Astrocyte (in vitro differentiated cells and primary cell): Measurements from ENCODE around the gene PHKA2. TPM values are rescaled to one million over a fixed set of nuclear protein-coding genes. Genes with fewer than 3 reads are reported as not detected.

Experiments used
- DNase-seq: peaks from one replicate; pipeline ENCODE4 v3.0.0-alpha.2; 2010; ENCODE audit warnings: low read depth
- FAIRE-seq: peaks from 2 replicates; lab custom pipeline; 2011; peaks lifted over from hg19 to GRCh38; lab: Jason Lieb, UNC
- H2AFZ ChIP-seq: 2 replicates; pipeline ENCODE4 v1.6.0; 2012; ENCODE audit warnings: low read depth, low read length, inconsistent platforms
- H3K27ac ChIP-seq: 2 replicates; pipeline ENCODE4 v1.5.1; 2011; ENCODE audit warnings: low read depth, low read length, inconsistent platforms
- H3K27me3 ChIP-seq: 2 replicates; pipeline ENCODE4 v1.6.0; 2011; ENCODE audit warnings: low read length, inconsistent platforms; ENCODE audit not compliant: insufficient read depth
- H3K36me3 ChIP-seq: 2 replicates; pipeline ENCODE4 v1.5.1; 2011; ENCODE audit warnings: low read length, inconsistent platforms; ENCODE audit not compliant: insufficient read depth
- H3K4me1 ChIP-seq: 2 replicates; pipeline ENCODE4 v1.5.1; 2011; ENCODE audit warnings: low read length, inconsistent platforms; ENCODE audit not compliant: insufficient read depth
- H3K4me2 ChIP-seq: 2 replicates; pipeline ENCODE4 v1.6.0; 2012; ENCODE audit warnings: low read length, inconsistent platforms
- H3K4me3 ChIP-seq: 2 replicates; pipeline ENCODE4 v1.5.1; 2011; ENCODE audit warnings: low read depth, mild to moderate bottlenecking, low read length, inconsistent platforms; ENCODE audit not compliant: insufficient read depth
- H3K79me2 ChIP-seq: 2 replicates; pipeline ENCODE4 v1.6.0; 2012; ENCODE audit warnings: mild to moderate bottlenecking, low read length, inconsistent platforms; ENCODE audit not compliant: insufficient read depth
- H3K9ac ChIP-seq: 2 replicates; pipeline ENCODE4 v1.6.0; 2012; ENCODE audit warnings: mild to moderate bottlenecking, low read length, inconsistent platforms
- H3K9me3 ChIP-seq: 2 replicates; pipeline ENCODE4 v1.5.1; 2012; ENCODE audit warnings: low read depth, mild to moderate bottlenecking, low read length, inconsistent platforms; ENCODE audit not compliant: insufficient read depth
- H4K20me1 ChIP-seq: 2 replicates; pipeline ENCODE4 v1.6.0; 2012; ENCODE audit warnings: low read length, inconsistent platforms; ENCODE audit not compliant: insufficient read depth
- H3K27ac Mint-ChIP-seq: one replicate; pipeline ENCODE4 v1.8.0; 2021; ENCODE audit warnings: mild to moderate bottlenecking, mixed read lengths; ENCODE audit not compliant: unreplicated experiment
- H3K27me3 Mint-ChIP-seq: one replicate; pipeline ENCODE4 v1.8.0; 2021; ENCODE audit warnings: low read depth, mixed read lengths; ENCODE audit not compliant: unreplicated experiment
- H3K36me3 Mint-ChIP-seq: one replicate; pipeline ENCODE4 v1.8.0; 2021; ENCODE audit warnings: low read depth, mixed read lengths; ENCODE audit not compliant: unreplicated experiment
- H3K4me1 Mint-ChIP-seq: one replicate; pipeline ENCODE4 v1.8.0; 2021; ENCODE audit warnings: low read depth, mixed read lengths; ENCODE audit not compliant: unreplicated experiment
- H3K4me3 Mint-ChIP-seq: one replicate; pipeline ENCODE4 v1.8.0; 2021; ENCODE audit warnings: mild to moderate bottlenecking, moderate library complexity, mixed read lengths; ENCODE audit not compliant: unreplicated experiment
- H3K9me3 Mint-ChIP-seq: one replicate; pipeline ENCODE4 v1.8.0; 2021; ENCODE audit warnings: mild to moderate bottlenecking, mixed read lengths; ENCODE audit not compliant: unreplicated experiment
- CTCF ChIP-seq: IDR thresholded peaks from 2 replicates; pipeline ENCODE4 v1.5.1; 2011; ENCODE audit warnings: low read depth, mild to moderate bottlenecking, inconsistent platforms, low read length, moderate library complexity; ENCODE audit not compliant: insufficient read depth
- EZH2 ChIP-seq: IDR thresholded peaks from 2 replicates; pipeline ENCODE4 v1.6.1; 2012; ENCODE audit warnings: mild to moderate bottlenecking, low read length, inconsistent platforms; ENCODE audit not compliant: insufficient read depth
- total RNA-seq: library from RNA; stranded (reverse); gene quantifications from 2 replicates; pipeline ENCODE4 v1.2.1, GENCODE V29; 2021

Gene PHKA2
- total RNA-seq, 1 donor from 2014 or later, result 12.4 TPM

GRCh38 chrX:18956303-18957032 lies 27.4 kb downstream of the PHKA2 start:
- Mint-ChIP-seq H3K4me1 (no peaks in the 10 kb centered on the region), H3K36me3 (no peaks in the 10 kb centered on the region), H3K27ac (no peak overlapping the region), H3K4me3 (no peak overlapping the region), H3K9me3 (no peaks in the 10 kb centered on the region), H3K27me3 (no peaks in the 10 kb centered on the region)
- no peak for TF ChIP-seq EZH2
- TF ChIP-seq CTCF, result no peak
- H3K36me3 ChIP-seq, result no peaks in the 10 kb centered on the region
- no peaks in the 10 kb centered on the region for H3K4me1 ChIP-seq
- FAIRE-seq (no peak), DNase-seq (no peak)
- no peak overlapping the region for H3K27ac ChIP-seq
- no peak overlapping the region for H2AFZ ChIP-seq
- no peaks in the 10 kb centered on the region for H3K79me2 ChIP-seq
- H3K9me3 ChIP-seq, result no peaks in the 10 kb centered on the region
- H3K4me3 ChIP-seq, result no peak overlapping the region
- H4K20me1 ChIP-seq, result no peaks in the 10 kb centered on the region
- H3K9ac ChIP-seq, result no peak overlapping the region
- H3K4me2 ChIP-seq, result no peak overlapping the region
- no peaks in the 10 kb centered on the region for H3K27me3 ChIP-seq

- no peaks in the 10 kb centered on the region for H3K36me3 Mint-ChIP-seq
- Histone ChIP-seq H3K79me2 (no peaks in the 10 kb centered on the region), H3K9me3 (no peaks in the 10 kb centered on the region), H3K4me2 (no peak overlapping the region), H3K36me3 (no peaks in the 10 kb centered on the region), H3K9ac (no peak overlapping the region), H3K27me3 (no peaks in the 10 kb centered on the region), H2AFZ (no peak overlapping the region), H3K4me3 (no peak overlapping the region), H3K4me1 (no peaks in the 10 kb centered on the region), H3K27ac (no peak overlapping the region), H4K20me1 (no peaks in the 10 kb centered on the region)
- no peaks in the 10 kb centered on the region for H3K9me3 Mint-ChIP-seq
- no peak for TF ChIP-seq CTCF
- no peak for TF ChIP-seq EZH2
- H3K4me3 Mint-ChIP-seq, result no peak overlapping the region
- no peak for DNase-seq
- no peaks in the 10 kb centered on the region for H3K27me3 Mint-ChIP-seq
- FAIRE-seq, result no peak
- H3K4me1 Mint-ChIP-seq, result no peaks in the 10 kb centered on the region
- no peak overlapping the region for H3K27ac Mint-ChIP-seq
These were observed 28.2 kb downstream of the PHKA2 start for GRCh38 chrX:18955676-18956075.

DNA sequence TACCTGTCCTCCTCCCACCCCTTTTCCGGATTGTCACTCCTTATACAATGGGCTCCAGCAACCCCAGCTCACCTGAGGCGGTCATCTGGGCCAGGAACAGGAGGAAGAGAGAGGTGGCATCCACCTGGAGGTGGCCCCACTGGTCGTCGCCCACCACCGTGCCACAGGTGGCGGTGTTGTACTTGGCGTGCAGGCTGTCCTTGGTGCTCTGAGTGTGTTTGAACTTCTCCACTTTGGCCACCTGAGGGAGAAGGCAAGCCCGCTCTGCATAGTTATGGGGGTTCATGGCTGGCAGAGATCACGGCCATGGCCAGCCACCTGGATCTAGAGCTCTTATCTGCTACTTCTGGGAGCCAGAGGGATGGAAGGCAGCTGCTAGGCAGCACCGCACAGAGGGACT lies 32.9 kb downstream of the PHKA2 start:
- no peaks in the 10 kb centered on the region for H3K79me2 ChIP-seq
- no peak overlapping the region for H3K27ac ChIP-seq
- Mint-ChIP-seq H3K9me3 (peaks cover 2% of the 10 kb centered on the region), H3K4me1 (peaks cover 6% of the 10 kb centered on the region), H3K36me3 (no peaks in the 10 kb centered on the region), H3K27ac (no peak overlapping the region), H3K4me3 (no peak overlapping the region), H3K27me3 (no peaks in the 10 kb centered on the region)
- FAIRE-seq (no peak), DNase-seq (no peak)
- no peaks in the 10 kb centered on the region for H4K20me1 ChIP-seq
- H3K36me3 ChIP-seq, result no peaks in the 10 kb centered on the region
- H3K4me2 ChIP-seq, result no peak overlapping the region
- H3K27me3 ChIP-seq, result no peaks in the 10 kb centered on the region
- no peak overlapping the region for H3K4me3 ChIP-seq
- no peaks in the 10 kb centered on the region for H3K4me1 ChIP-seq
- H2AFZ ChIP-seq, result no peak overlapping the region
- no peak overlapping the region for H3K9ac ChIP-seq
- H3K9me3 ChIP-seq, result no peaks in the 10 kb centered on the region
- TF ChIP-seq EZH2 (no peak), CTCF (no peak)
